Neural cell (in vitro differentiated cells): ENCODE data around the gene MCMBP.

Experiments used
- EP300 ChIP-seq: fragments of 450-650 bp; conservative IDR thresholded peaks from 2 replicates; pipeline ENCODE4 v1.6.1; 2014; ENCODE audit warnings: antibody characterized with exemption, mild to moderate bottlenecking, moderate library complexity; ENCODE audit not compliant: poor library complexity, severe bottlenecking
- EZH2 ChIP-seq: fragments of 200-600, 300-800 bp; shearing (Covaris generic), sonication (generic); IDR thresholded peaks from 2 replicates; pipeline ENCODE4 v1.6.1; 2014; ENCODE audit warnings: antibody characterized with exemption, low read length, borderline replicate concordance, mild to moderate bottlenecking; ENCODE audit not compliant: insufficient read depth, poor library complexity, severe bottlenecking
- MXI1 ChIP-seq: fragments of 450-650 bp; conservative IDR thresholded peaks from 2 replicates; pipeline ENCODE4 v1.6.1; 2014; ENCODE audit warnings: antibody characterized with exemption, mild to moderate bottlenecking; ENCODE audit not compliant: poor library complexity, severe bottlenecking
- POLR2AphosphoS5 ChIP-seq: IDR thresholded peaks from 2 replicates; pipeline ENCODE4 v1.6.1; 2012
- RAD21 ChIP-seq: fragments of 450-650 bp; conservative IDR thresholded peaks from 2 replicates; pipeline ENCODE4 v1.6.1; 2014; ENCODE audit warnings: antibody characterized with exemption, mild to moderate bottlenecking, moderate library complexity
- SMC3 ChIP-seq: fragments of 450-650 bp; conservative IDR thresholded peaks from 2 replicates; pipeline ENCODE4 v1.6.1; 2014; ENCODE audit warnings: antibody characterized with exemption, mild to moderate bottlenecking, moderate library complexity; ENCODE audit not compliant: poor library complexity
- TAF1 ChIP-seq: IDR thresholded peaks from 2 replicates; pipeline ENCODE4 v1.6.1; 2012; ENCODE audit warnings: low read depth
- TF ChIP-seq, protein P1 (sequence below): fragments of 450-650 bp; IDR thresholded peaks from 2 replicates; pipeline ENCODE4 v1.5.1; 2014; ENCODE audit warnings: antibody characterized with exemption, mild to moderate bottlenecking, moderate library complexity; ENCODE audit not compliant: poor library complexity, severe bottlenecking
- TF ChIP-seq, protein P2 (sequence below): IDR thresholded peaks from 2 replicates; pipeline ENCODE4 v1.6.1; 2012; ENCODE audit warnings: borderline replicate concordance

DNA sequence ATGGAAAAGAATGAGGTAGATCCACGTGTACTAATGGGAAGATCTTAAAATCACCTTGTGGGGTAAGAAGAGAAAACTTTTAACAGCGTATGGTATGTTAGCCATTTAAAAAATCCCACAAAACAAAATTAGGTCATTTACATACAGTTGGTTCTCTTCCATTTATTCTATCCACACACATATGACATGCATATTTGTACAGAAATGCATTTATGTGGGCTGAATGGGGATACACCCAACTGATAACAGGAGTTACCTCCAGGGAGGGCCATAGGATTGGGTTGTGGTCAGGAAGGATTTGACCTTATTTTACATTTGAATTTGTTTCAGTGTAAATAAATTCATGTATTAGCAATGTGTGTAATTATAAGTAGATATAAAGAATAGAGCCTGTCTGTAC is 71.5 kb downstream of the MCMBP start:
- no peak for TF ChIP-seq EP300
- TF ChIP-seq, protein P1, sequence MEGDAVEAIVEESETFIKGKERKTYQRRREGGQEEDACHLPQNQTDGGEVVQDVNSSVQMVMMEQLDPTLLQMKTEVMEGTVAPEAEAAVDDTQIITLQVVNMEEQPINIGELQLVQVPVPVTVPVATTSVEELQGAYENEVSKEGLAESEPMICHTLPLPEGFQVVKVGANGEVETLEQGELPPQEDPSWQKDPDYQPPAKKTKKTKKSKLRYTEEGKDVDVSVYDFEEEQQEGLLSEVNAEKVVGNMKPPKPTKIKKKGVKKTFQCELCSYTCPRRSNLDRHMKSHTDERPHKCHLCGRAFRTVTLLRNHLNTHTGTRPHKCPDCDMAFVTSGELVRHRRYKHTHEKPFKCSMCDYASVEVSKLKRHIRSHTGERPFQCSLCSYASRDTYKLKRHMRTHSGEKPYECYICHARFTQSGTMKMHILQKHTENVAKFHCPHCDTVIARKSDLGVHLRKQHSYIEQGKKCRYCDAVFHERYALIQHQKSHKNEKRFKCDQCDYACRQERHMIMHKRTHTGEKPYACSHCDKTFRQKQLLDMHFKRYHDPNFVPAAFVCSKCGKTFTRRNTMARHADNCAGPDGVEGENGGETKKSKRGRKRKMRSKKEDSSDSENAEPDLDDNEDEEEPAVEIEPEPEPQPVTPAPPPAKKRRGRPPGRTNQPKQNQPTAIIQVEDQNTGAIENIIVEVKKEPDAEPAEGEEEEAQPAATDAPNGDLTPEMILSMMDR: no peak
- TF ChIP-seq TAF1: no peak
- TF ChIP-seq POLR2AphosphoS5: no peak
- TF ChIP-seq, protein P2, sequence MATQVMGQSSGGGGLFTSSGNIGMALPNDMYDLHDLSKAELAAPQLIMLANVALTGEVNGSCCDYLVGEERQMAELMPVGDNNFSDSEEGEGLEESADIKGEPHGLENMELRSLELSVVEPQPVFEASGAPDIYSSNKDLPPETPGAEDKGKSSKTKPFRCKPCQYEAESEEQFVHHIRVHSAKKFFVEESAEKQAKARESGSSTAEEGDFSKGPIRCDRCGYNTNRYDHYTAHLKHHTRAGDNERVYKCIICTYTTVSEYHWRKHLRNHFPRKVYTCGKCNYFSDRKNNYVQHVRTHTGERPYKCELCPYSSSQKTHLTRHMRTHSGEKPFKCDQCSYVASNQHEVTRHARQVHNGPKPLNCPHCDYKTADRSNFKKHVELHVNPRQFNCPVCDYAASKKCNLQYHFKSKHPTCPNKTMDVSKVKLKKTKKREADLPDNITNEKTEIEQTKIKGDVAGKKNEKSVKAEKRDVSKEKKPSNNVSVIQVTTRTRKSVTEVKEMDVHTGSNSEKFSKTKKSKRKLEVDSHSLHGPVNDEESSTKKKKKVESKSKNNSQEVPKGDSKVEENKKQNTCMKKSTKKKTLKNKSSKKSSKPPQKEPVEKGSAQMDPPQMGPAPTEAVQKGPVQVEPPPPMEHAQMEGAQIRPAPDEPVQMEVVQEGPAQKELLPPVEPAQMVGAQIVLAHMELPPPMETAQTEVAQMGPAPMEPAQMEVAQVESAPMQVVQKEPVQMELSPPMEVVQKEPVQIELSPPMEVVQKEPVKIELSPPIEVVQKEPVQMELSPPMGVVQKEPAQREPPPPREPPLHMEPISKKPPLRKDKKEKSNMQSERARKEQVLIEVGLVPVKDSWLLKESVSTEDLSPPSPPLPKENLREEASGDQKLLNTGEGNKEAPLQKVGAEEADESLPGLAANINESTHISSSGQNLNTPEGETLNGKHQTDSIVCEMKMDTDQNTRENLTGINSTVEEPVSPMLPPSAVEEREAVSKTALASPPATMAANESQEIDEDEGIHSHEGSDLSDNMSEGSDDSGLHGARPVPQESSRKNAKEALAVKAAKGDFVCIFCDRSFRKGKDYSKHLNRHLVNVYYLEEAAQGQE: no peak
- TF ChIP-seq RAD21: no peak
- no peak for TF ChIP-seq MXI1
- no peak for TF ChIP-seq EZH2
- no peak for TF ChIP-seq SMC3
